Neural progenitor cell (in vitro differentiated cells): Measurements from ENCODE around the gene OR2H2. TPM values are rescaled to one million over a fixed set of nuclear protein-coding genes. Genes with fewer than 3 reads are reported as not detected.

Source experiments
- DNase-seq: peaks from one replicate; pipeline ENCODE4 v3.0.0-alpha.2; 2016; ENCODE audit warnings: low spot score
- H2AFZ ChIP-seq: fragments of 200-600 bp; sonication (generic); replicated peaks from 2 replicates; pipeline ENCODE4 v1.6.1; 2016; ENCODE audit warnings: antibody characterized with exemption
- H3F3A ChIP-seq: fragments of 200-600 bp; sonication (generic); 2 replicates; pipeline ENCODE4 v1.6.1; 2016; ENCODE audit warnings: antibody characterized with exemption, low read depth
- H3K27ac ChIP-seq: fragments of 200-600 bp; sonication (generic); 2 replicates; pipeline ENCODE4 v1.5.1; 2016; ENCODE audit warnings: mild to moderate bottlenecking
- H3K27me3 ChIP-seq: fragments of 200-600 bp; sonication (generic); 2 replicates; pipeline ENCODE4 v1.6.1; 2016; ENCODE audit warnings: mild to moderate bottlenecking, moderate library complexity
- H3K36me3 ChIP-seq: fragments of 200-600 bp; sonication (generic); 2 replicates; pipeline ENCODE4 v1.5.1; 2016
- H3K4me1 ChIP-seq: fragments of 200-600 bp; sonication (generic); 2 replicates; pipeline ENCODE4 v1.6.1; 2016; ENCODE audit warnings: mixed run types
- H3K4me2 ChIP-seq: fragments of 200-600 bp; sonication (generic); 2 replicates; pipeline ENCODE4 v1.6.1; 2016
- H3K4me3 ChIP-seq: fragments of 200-600 bp; sonication (generic); 2 replicates; pipeline ENCODE4 v1.5.1; 2016
- H3K79me2 ChIP-seq: fragments of 200-600 bp; sonication (generic); 2 replicates; pipeline ENCODE4 v1.6.1; 2016; ENCODE audit warnings: low read depth
- H3K9ac ChIP-seq: fragments of 200-600 bp; sonication (generic); 2 replicates; pipeline ENCODE4 v1.6.1; 2016
- H3K9me3 ChIP-seq: fragments of 200-600 bp; sonication (generic); 2 replicates; pipeline ENCODE4 v1.5.1; 2016; ENCODE audit warnings: low read depth
- H4K20me1 ChIP-seq: fragments of 200-600 bp; sonication (generic); 2 replicates; pipeline ENCODE4 v1.6.1; 2016; ENCODE audit warnings: low read depth
- H3K27ac Mint-ChIP-seq: 3 replicates; pipeline ENCODE4 v1.8.0; 2021; ENCODE audit warnings: mixed read lengths
- H3K27me3 Mint-ChIP-seq: 2 replicates; pipeline ENCODE4 v1.8.0; 2022; ENCODE audit warnings: low read depth, mild to moderate bottlenecking, inconsistent platforms, moderate library complexity, mixed read lengths; ENCODE audit not compliant: insufficient read depth
- H3K36me3 Mint-ChIP-seq: 3 replicates; pipeline ENCODE4 v1.8.0; 2021; ENCODE audit warnings: mixed read lengths
- H3K4me1 Mint-ChIP-seq: 3 replicates; pipeline ENCODE4 v1.8.0; 2021; ENCODE audit warnings: mixed read lengths
- H3K4me3 Mint-ChIP-seq: 3 replicates; pipeline ENCODE4 v1.8.0; 2021; ENCODE audit warnings: mild to moderate bottlenecking, moderate library complexity, mixed read lengths
- H3K9me3 Mint-ChIP-seq: 3 replicates; pipeline ENCODE4 v1.8.0; 2020; ENCODE audit warnings: mixed read lengths
- EZH2 ChIP-seq: fragments of 200-600 bp; sonication (generic); IDR thresholded peaks from 2 replicates; pipeline ENCODE4 v1.6.1; 2017; ENCODE audit warnings: antibody characterized with exemption, mild to moderate bottlenecking, moderate library complexity
- EZH2phosphoT487 ChIP-seq: fragments of 200-600 bp; sonication (generic); IDR thresholded peaks from 2 replicates; pipeline ENCODE4 v1.6.1; 2017; ENCODE audit warnings: antibody characterized with exemption
- total RNA-seq: library from RNA; depleted of rRNA; stranded (reverse); fragments of >200 nt; gene quantifications from 2 replicates; pipeline ENCODE4 v1.2.3, GENCODE V29; 2015; ENCODE audit warnings: low replicate concordance
- TF ChIP-seq, protein P1 (sequence below): fragments of 200-600 bp; sonication (generic); IDR thresholded peaks from 2 replicates; pipeline ENCODE4 v1.5.1; 2017; ENCODE audit warnings: antibody characterized with exemption, mild to moderate bottlenecking

OR2H2 gene
- total RNA-seq, 1 donor from 2014 or later = not detected

DNA sequence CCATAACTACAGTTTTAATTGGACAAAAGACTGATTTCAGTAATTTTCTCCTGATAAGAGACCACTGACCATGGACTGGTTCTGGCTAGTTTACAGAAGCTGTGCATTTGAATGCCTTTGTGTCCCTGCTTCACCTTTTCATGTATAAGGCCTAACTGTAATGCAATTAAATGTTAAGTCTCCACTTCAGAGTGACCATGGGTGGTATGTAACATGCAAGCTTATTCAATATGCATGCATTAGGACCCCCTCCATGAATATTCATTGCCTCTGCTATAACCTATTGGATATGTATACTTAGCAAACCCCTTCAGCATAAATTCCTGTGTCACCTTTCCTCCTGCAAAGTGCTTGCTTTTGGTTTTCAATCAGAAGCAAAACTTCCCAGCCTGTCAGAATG lies 27.6 kb upstream of the OR2H2 start:
- H3K79me2 ChIP-seq = no peaks in the 10 kb centered on the region
- Mint-ChIP-seq H3K4me3 (no peak overlapping the region), H3K4me1 (peaks cover 11% of the 10 kb centered on the region)

DNA sequence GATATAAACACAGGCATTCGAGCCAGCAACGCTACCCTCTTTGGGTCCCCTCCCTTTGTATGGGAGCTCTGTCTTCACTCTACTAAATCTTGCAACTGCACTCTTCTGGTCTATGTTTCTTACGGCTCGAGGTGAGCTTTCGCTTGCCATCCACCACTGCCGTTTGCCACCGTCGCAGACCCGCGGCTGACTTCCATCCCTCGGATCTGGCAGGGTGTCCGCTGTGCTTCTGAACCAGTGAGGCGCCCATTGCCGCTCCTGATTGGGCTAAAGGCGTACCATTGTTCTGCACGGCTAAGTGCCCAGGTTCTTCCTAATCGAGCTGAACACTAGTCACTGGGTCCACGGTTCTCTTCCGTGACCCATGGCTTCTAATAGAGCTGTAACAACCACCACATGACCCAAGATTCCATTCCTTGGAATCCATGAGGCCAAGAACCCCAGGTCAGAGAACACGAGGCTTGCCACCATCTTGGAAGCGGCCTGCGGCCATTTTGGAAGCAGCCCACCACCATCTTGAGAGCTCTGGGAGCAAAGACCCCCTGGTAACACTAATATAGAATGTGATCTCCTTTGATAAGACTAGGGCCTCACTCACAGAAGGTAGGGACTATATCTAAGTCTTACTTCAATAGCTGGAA lies 26.4 kb upstream of the OR2H2 start:
- Histone ChIP-seq H3K9ac (no peak overlapping the region), H3K4me3 (no peak overlapping the region), H3K27me3 (peaks cover 40% of the 10 kb centered on the region), H3K79me2 (no peaks in the 10 kb centered on the region), H3K9me3 (no peaks in the 10 kb centered on the region), H2AFZ (no peak overlapping the region), H3K4me1 (peaks cover 3% of the 10 kb centered on the region), H3F3A (no peaks in the 10 kb centered on the region), H3K27ac (no peak overlapping the region), H3K36me3 (no peaks in the 10 kb centered on the region), H3K4me2 (no peak overlapping the region), H4K20me1 (no peaks in the 10 kb centered on the region)
- DNase-seq = no peak
- Mint-ChIP-seq H3K4me1 (peaks cover 8% of the 10 kb centered on the region), H3K36me3 (no peaks in the 10 kb centered on the region), H3K27ac (no peak overlapping the region), H3K27me3 (peaks cover 30% of the 10 kb centered on the region), H3K4me3 (no peak overlapping the region), H3K9me3 (peaks cover 4% of the 10 kb centered on the region)
- TF ChIP-seq EZH2 (no peak), EZH2phosphoT487 (no peak)
- TF ChIP-seq, protein P1, sequence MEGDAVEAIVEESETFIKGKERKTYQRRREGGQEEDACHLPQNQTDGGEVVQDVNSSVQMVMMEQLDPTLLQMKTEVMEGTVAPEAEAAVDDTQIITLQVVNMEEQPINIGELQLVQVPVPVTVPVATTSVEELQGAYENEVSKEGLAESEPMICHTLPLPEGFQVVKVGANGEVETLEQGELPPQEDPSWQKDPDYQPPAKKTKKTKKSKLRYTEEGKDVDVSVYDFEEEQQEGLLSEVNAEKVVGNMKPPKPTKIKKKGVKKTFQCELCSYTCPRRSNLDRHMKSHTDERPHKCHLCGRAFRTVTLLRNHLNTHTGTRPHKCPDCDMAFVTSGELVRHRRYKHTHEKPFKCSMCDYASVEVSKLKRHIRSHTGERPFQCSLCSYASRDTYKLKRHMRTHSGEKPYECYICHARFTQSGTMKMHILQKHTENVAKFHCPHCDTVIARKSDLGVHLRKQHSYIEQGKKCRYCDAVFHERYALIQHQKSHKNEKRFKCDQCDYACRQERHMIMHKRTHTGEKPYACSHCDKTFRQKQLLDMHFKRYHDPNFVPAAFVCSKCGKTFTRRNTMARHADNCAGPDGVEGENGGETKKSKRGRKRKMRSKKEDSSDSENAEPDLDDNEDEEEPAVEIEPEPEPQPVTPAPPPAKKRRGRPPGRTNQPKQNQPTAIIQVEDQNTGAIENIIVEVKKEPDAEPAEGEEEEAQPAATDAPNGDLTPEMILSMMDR = no peak

More for the DNA sequence above, 27.6 kb upstream of the OR2H2 start:
- Histone ChIP-seq H2AFZ (no peak overlapping the region), H3K27ac (no peak overlapping the region), H3K27me3 (peaks cover 52% of the 10 kb centered on the region), H3K9ac (no peak overlapping the region), H3F3A (peaks cover 7% of the 10 kb centered on the region), H4K20me1 (peaks cover 7% of the 10 kb centered on the region), H3K4me2 (no peak overlapping the region), H3K36me3 (no peaks in the 10 kb centered on the region), H3K4me3 (no peak overlapping the region), H3K4me1 (peaks cover 3% of the 10 kb centered on the region), H3K9me3 (no peaks in the 10 kb centered on the region)
- Mint-ChIP-seq H3K9me3 (peaks cover 4% of the 10 kb centered on the region), H3K27ac (no peak overlapping the region), H3K27me3 (peaks cover 39% of the 10 kb centered on the region), H3K36me3 (no peaks in the 10 kb centered on the region)
- TF ChIP-seq, protein P1 = no peak
- TF ChIP-seq EZH2 (no peak), EZH2phosphoT487 (no peak)
- DNase-seq = no peak

DNA sequence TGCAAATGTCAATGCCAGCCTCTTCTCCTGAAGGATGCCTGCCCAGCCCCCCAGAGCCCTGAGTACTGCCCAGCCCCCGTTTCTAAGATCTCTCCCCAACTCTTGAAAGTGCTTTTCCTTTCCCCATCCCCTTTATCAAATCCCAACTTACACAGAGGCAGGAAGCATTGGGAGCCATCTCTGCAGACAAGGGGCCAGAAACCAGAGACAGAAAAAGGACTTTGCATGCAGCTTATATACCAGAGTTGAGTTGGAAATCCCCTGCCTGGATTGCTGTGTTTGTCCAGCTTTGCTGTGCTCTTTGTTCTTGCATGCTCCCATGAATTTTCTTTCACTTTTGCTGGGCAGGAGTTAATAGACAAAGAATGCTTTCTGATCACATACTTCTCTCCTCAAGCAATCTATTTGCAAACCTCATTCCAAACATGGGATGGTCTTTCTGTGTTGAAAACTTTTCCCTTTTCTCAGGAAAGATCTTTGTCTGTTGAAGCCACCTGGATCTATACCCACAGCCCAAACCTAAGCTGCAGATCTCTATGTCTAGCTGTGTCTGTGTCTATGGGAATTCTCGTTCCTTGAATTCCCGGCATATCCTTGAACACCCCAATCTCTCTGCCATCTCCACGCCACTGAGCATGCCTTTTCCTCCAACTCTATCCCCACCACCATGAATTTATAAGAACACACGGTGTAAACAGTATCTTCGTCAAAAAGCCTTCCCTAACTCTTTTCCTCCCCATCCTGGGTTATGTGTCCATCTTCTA lies 25.2 kb upstream of the OR2H2 start, which contains the start of gene UBD:
Gene UBD (minus strand): TSS at position 209 of the 764 bp plus-strand sequence. CDS start 31 bp downstream, at position 178.
- H3K4me1 ChIP-seq = peaks cover 3% of the 10 kb centered on the region
- Mint-ChIP-seq H3K9me3 (peaks cover under 1% of the 10 kb centered on the region), H3K4me3 (no peak within 1 kb of the TSS), H3K36me3 (no peaks in the 10 kb centered on the region), H3K27ac (no peak within 1 kb of the TSS), H3K27me3 (peaks cover 20% of the 10 kb centered on the region), H3K4me1 (peaks cover 4% of the 10 kb centered on the region)
- no peak for TF ChIP-seq EZH2
- TF ChIP-seq, protein P1 = no peak
- TF ChIP-seq EZH2phosphoT487 = no peak
- no peak within 1 kb of the TSS for H3K9ac ChIP-seq
- H2AFZ ChIP-seq = peak within 1 kb of the TSS; percentile 23
- no peaks in the 10 kb centered on the region for H3K36me3 ChIP-seq
- H3K9me3 ChIP-seq = no peaks in the 10 kb centered on the region
- H3K4me3 ChIP-seq = no peak within 1 kb of the TSS
- H4K20me1 ChIP-seq = no peaks in the 10 kb centered on the region
- H3K27me3 ChIP-seq = peaks cover 29% of the 10 kb centered on the region
- H3F3A ChIP-seq = no peaks in the 10 kb centered on the region
- DNase-seq = no peak
- H3K4me2 ChIP-seq = no peak within 1 kb of the TSS
- no peaks in the 10 kb centered on the region for H3K79me2 ChIP-seq
- H3K27ac ChIP-seq = no peak within 1 kb of the TSS
